A549 (cell line): Measurements from ENCODE around the gene TMPO. TPM values are rescaled to one million over a fixed set of nuclear protein-coding genes. Genes with fewer than 3 reads are reported as not detected.

Experiments used
- ATAC-seq, 2 experiments: fragments of 200-7000 bp in 1 of 2; fragments of >200 bp in 1 of 2; cut with Nextera tagmentation in 1 of 2; cut with Tn5 transposase in 1 of 2; 3 replicates each; pipeline versions ENCODE4 v1.8.0 to v1.9.1; 2018 to 2020; ENCODE audit warnings: mild to moderate bottlenecking in 1 of 2, moderate library complexity in 1 of 2
- CTCF ChIA-PET: fragments of 300-600 bp; sonication (Branson Sonifier 250); formaldehyde crosslinking; extraction: SDS; loops from one replicate; lab custom pipeline; 2021; ENCODE audit warnings: antibody characterized with exemption, inconsistent platforms; lab: Yijun Ruan, JAX
- POLR2A ChIA-PET: fragments of 350-600 bp; formaldehyde crosslinking; extraction: SDS; loops from one replicate; lab custom pipeline; 2021; ENCODE audit warnings: antibody characterized with exemption, inconsistent platforms; lab: Yijun Ruan, JAX
- DNase-seq, 2 experiments: peaks; one replicate each; pipeline versions ENCODE4 v3.0.0 to v3.0.0-alpha.2; 2011 to 2016; ENCODE audit warnings: low read depth in 1 of 2, low spot score in 1 of 2
- FAIRE-seq: peaks from 2 replicates; lab custom pipeline; 2011; peaks lifted over from hg19 to GRCh38; lab: Jason Lieb, UNC
- H3K27ac ChIP-seq, 2 experiments: fragments of >200 bp; sonication (Bioruptor Twin); formaldehyde crosslinking; 3 replicates each; pipeline ENCODE4 v1.5.1; 2016 to 2017
- H3K4me1 ChIP-seq: fragments of >200 bp; sonication (Bioruptor Twin); formaldehyde crosslinking; 3 replicates; pipeline ENCODE4 v1.6.1; 2016
- H3K4me2 ChIP-seq: fragments of >200 bp; sonication (Bioruptor Twin); formaldehyde crosslinking; 3 replicates; pipeline ENCODE4 v1.6.1; 2016
- H3K4me3 ChIP-seq: fragments of >200 bp; sonication (Bioruptor Twin); formaldehyde crosslinking; 3 replicates; pipeline ENCODE4 v1.5.1; 2016
- H3K9me3 ChIP-seq: fragments of >200 bp; sonication (Bioruptor Twin); formaldehyde crosslinking; 3 replicates; pipeline ENCODE4 v1.6.1; 2016
- BCL3 ChIP-seq: fragments of >200 bp; sonication (Bioruptor Twin); formaldehyde crosslinking; IDR thresholded peaks from 3 replicates; pipeline ENCODE4 v1.6.1; 2016
- CHD2 ChIP-seq: fragments of 150-350 bp; IDR thresholded peaks from 2 replicates; pipeline ENCODE4 v1.6.1; 2014; ENCODE audit warnings: low read length; ENCODE audit not compliant: partially characterized antibody
- CHD4 ChIP-seq: fragments of 200-600 bp; sonication (generic); IDR thresholded peaks from 2 replicates; pipeline ENCODE4 v1.6.1; 2016; ENCODE audit warnings: antibody characterized with exemption, mild to moderate bottlenecking, borderline replicate concordance
- CTCF ChIP-seq: fragments of >200 bp; sonication (Bioruptor Twin); formaldehyde crosslinking; IDR thresholded peaks from 3 replicates; pipeline ENCODE4 v1.5.1; 2016
- FOSB ChIP-seq: fragments of 250-450 bp; sonication (Bioruptor Pico); IDR thresholded peaks from 2 replicates; pipeline ENCODE4 v1.5.0; 2020; ENCODE audit warnings: mild to moderate bottlenecking, moderate library complexity
- FOSL2 ChIP-seq, 2 experiments: fragments of 450-650 bp in 1 of 2; fragments of >200 bp in 1 of 2; sonication (Bioruptor Twin) in 1 of 2; formaldehyde crosslinking; IDR thresholded peaks; 2 replicates each; pipeline versions ENCODE4 v1.5.0 to v1.6.1; 2016 to 2020; ENCODE audit warnings: mild to moderate bottlenecking in 1 of 2, moderate library complexity in 1 of 2
- GATA3 ChIP-seq: IDR thresholded peaks from 2 replicates; pipeline ENCODE4 v1.6.1; 2012; ENCODE audit warnings: borderline replicate concordance
- HMGXB4 ChIP-seq: fragments of 250-450 bp; sonication (Bioruptor Pico); IDR thresholded peaks from 2 replicates; pipeline ENCODE4 v1.5.0; 2021; ENCODE audit warnings: mild to moderate bottlenecking, moderate library complexity, borderline replicate concordance
- HOXA7 ChIP-seq: fragments of 250-450 bp; sonication (Bioruptor Pico); IDR thresholded peaks from 2 replicates; pipeline ENCODE4 v1.5.0; 2020; ENCODE audit warnings: mild to moderate bottlenecking, moderate library complexity
- JUN ChIP-seq, 2 experiments: fragments of >200 bp; sonication (Bioruptor Twin); formaldehyde crosslinking; IDR thresholded peaks; 2 replicates in 1 of 2; 3 replicates in 1 of 2; pipeline ENCODE4 v1.6.1; 2016 to 2017
- JUNB ChIP-seq: fragments of >200 bp; sonication (Bioruptor Twin); formaldehyde crosslinking; IDR thresholded peaks from 2 replicates; pipeline ENCODE4 v1.6.1; 2016
- MAX ChIP-seq: IDR thresholded peaks from 2 replicates; pipeline ENCODE4 v1.6.1; 2012
- MAZ ChIP-seq: fragments of 150-350 bp; IDR thresholded peaks from 2 replicates; pipeline ENCODE4 v1.6.1; 2014; ENCODE audit warnings: antibody characterized with exemption, low read depth, low read length, borderline replicate concordance
- MYC ChIP-seq: IDR thresholded peaks from 2 replicates; pipeline ENCODE4 v1.6.1; 2012; ENCODE audit warnings: mild to moderate bottlenecking, inconsistent platforms, low read length, improper control_type of control experiment, borderline replicate concordance
- NFE2L2 ChIP-seq: fragments of 150-350 bp; conservative IDR thresholded peaks from 2 replicates; pipeline ENCODE4 v1.6.1; 2014; ENCODE audit warnings: low read length
- NPAS2 ChIP-seq: fragments of 250-450 bp; sonication (Bioruptor Pico); IDR thresholded peaks from 2 replicates; pipeline ENCODE4 v1.8.0; 2022; ENCODE audit warnings: mild to moderate bottlenecking, moderate library complexity, borderline replicate concordance
- POLR2A ChIP-seq: IDR thresholded peaks from 2 replicates; pipeline ENCODE4 v1.6.1; 2012; ENCODE audit warnings: mild to moderate bottlenecking, low read length
- POLR2AphosphoS2 ChIP-seq: conservative IDR thresholded peaks from 2 replicates; pipeline ENCODE4 v1.6.1; 2012; ENCODE audit warnings: low read length, improper control_type of control experiment, inconsistent platforms
- RAD21 ChIP-seq, 2 experiments: fragments of >200 bp in 1 of 2; sonication (Bioruptor Twin) in 1 of 2; formaldehyde crosslinking in 1 of 2; IDR thresholded peaks in 1 of 2; conservative IDR thresholded peaks in 1 of 2; 2 replicates in 1 of 2; 3 replicates in 1 of 2; pipeline ENCODE4 v1.6.1; 2012 to 2018; ENCODE audit warnings: inconsistent platforms in 1 of 2
- RARB ChIP-seq: fragments of 250-450 bp; sonication (Bioruptor Pico); IDR thresholded peaks from 2 replicates; pipeline ENCODE4 v1.8.0; 2021; ENCODE audit warnings: mild to moderate bottlenecking, moderate library complexity
- RFX5 ChIP-seq: fragments of 450-650 bp; IDR thresholded peaks from 2 replicates; pipeline ENCODE4 v1.7.1; 2014; ENCODE audit warnings: antibody characterized with exemption, mild to moderate bottlenecking, moderate library complexity
- RNF2 ChIP-seq: fragments of 200-600 bp; sonication (generic); IDR thresholded peaks from 2 replicates; pipeline ENCODE4 v1.6.1; 2016; ENCODE audit warnings: low read depth, mild to moderate bottlenecking, antibody characterized with exemption, moderate library complexity, borderline replicate concordance
- SMC3 ChIP-seq: fragments of >200 bp; sonication (Bioruptor Twin); formaldehyde crosslinking; IDR thresholded peaks from 3 replicates; pipeline ENCODE4 v1.6.1; 2018; ENCODE audit warnings: inconsistent platforms
- USF2 ChIP-seq: fragments of 450-650 bp; IDR thresholded peaks from 2 replicates; pipeline ENCODE4 v1.6.1; 2014; ENCODE audit warnings: antibody characterized with exemption
- ZFP36 ChIP-seq: fragments of 450-650 bp; IDR thresholded peaks from 2 replicates; pipeline ENCODE4 v1.6.1; 2014; ENCODE audit warnings: borderline replicate concordance; ENCODE audit not compliant: partially characterized antibody
- ZNF302 ChIP-seq: fragments of 250-450 bp; sonication (Bioruptor Pico); IDR thresholded peaks from 2 replicates; pipeline ENCODE4 v1.9.0; 2021; ENCODE audit warnings: inconsistent platforms, mild to moderate bottlenecking, moderate library complexity
- WGBS: methylation state at CpG from one replicate; pipeline ENCODE4 v1.1.6; 2017; ENCODE audit errors: missing lambda C conversion rate; 5-methylcytosine and 5-hydroxymethylcytosine counted together
- polyA plus RNA-seq, 4 experiments: library from polyadenylated mRNA; depleted of rRNA in 3 of 4; stranded (reverse); fragments of >200 nt; fragmentation: RNase III in 1 of 4; extraction: RNeasy Plus Mini Kit Qiagen cat#74134 plus additional on column Dnase treatment in 1 of 4; gene quantifications; 2 replicates in 3 of 4; 3 replicates in 1 of 4; pipeline ENCODE4 v1.2.3, GENCODE V29; 2011 to 2017

TMPO gene
- polyA plus RNA-seq, 2 of the 4 experiments (the other 2 are of a cell fraction), result 100 to 169 TPM

GRCh38 chr12:98530068-98530467 is 14.7 kb downstream of the TMPO start:
- FAIRE-seq, result no peak
- no peak for TF ChIP-seq RNF2
- TF ChIP-seq POLR2A, result no peak
- no peak for TF ChIP-seq POLR2AphosphoS2
- TF ChIP-seq USF2, result no peak
- no peak for TF ChIP-seq NPAS2 (CRISPR knock-in tag)
- no peak for TF ChIP-seq HMGXB4
- TF ChIP-seq GATA3, result no peak
- TF ChIP-seq CHD2, result no peak
- TF ChIP-seq FOSL2 (IDR thresholded peaks at IDR 0.05), result no peak
- no peak for TF ChIP-seq FOSL2 (CRISPR knock-in tag; IDR thresholded peaks at IDR 0.05)
- TF ChIP-seq MYC, result no peak
- TF ChIP-seq MAX, result no peak
- no peak for TF ChIP-seq CHD4
- TF ChIP-seq ZNF302 (CRISPR knock-in tag), result no peak
- TF ChIP-seq JUNB, result no peak
- TF ChIP-seq BCL3, result no peak

GRCh38 chr12:98532687-98533304 is 17.4 kb downstream of the TMPO start:
- 57% methylated on average over 4 of the region's 4 CpGs for WGBS
- Histone ChIP-seq H3K4me3 (no peak overlapping the region), H3K27ac (peak overlapping the region; percentile 1 to 64; a peak in 3 of 6 replicates), H3K9me3 (no peaks in the 10 kb centered on the region), H3K4me1 (peaks cover 19% of the 10 kb centered on the region; the same call in 2 of the 3 replicates), H3K4me2 (peak overlapping the region; percentile 12; the same call in 2 of the 3 replicates)
- CTCF ChIA-PET, result interaction anchor here (0.7 to 4.2 kb wide), 27 partner anchors 9 to 439 kb away, joined by 3 to 46 read pairs (median 4); partner anchors contain the start of gene TMPO
- peak; percentile 91 to 93 for ATAC-seq
- DNase-seq, result peak; percentile 49 to 79
- peak; percentile 99 for FAIRE-seq
- POLR2A ChIA-PET, result interaction anchor here (1.2 kb wide), 1 partner anchor 60 kb away, joined by 5 read pairs; the partner anchor contains the start of gene SLC25A3
- TF ChIP-seq JUN (IDR thresholded peaks at IDR 0.05) (no peak), ZNF302 (CRISPR knock-in tag) (no peak), ZFP36 (peak; percentile 13), RAD21 (conservative IDR thresholded peaks at IDR 0.05 in 1 of 2, IDR thresholded peaks at IDR 0.05 in 1 of 2) (peak; percentile 37 to 45; a peak in 4 of 5 replicates), POLR2A (no peak), HOXA7 (no peak), RNF2 (no peak), FOSB (CRISPR knock-in tag) (no peak), USF2 (no peak), MAZ (no peak), RFX5 (no peak), SMC3 (peak; percentile 63), CTCF (peak; percentile 83), NFE2L2 (no peak), RARB (CRISPR knock-in tag) (no peak)
- TF ChIP-seq, all 56 proteins: peak for 4

More at GRCh38 chr12:98530068-98530467, 14.7 kb downstream of the TMPO start:
- no peak for ATAC-seq
- no peak for DNase-seq
- Histone ChIP-seq H3K27ac (no peak overlapping the region), H3K9me3 (no peaks in the 10 kb centered on the region), H3K4me1 (peaks cover 19% of the 10 kb centered on the region; the same call in 2 of the 3 replicates), H3K4me3 (no peak overlapping the region), H3K4me2 (no peak overlapping the region)
- POLR2A ChIA-PET, result no interaction called here
- 97% methylated on average over 1 of the region's 1 CpG for WGBS
- CTCF ChIA-PET, result interaction anchor here (0.7 to 2.3 kb wide), 3 partner anchors 15 to 148 kb away, joined by 3 to 10 read pairs (median 3); partner anchors contain the start of gene TMPO
